HG02610 (cell line): ENCODE results near the gene IGF2BP3.
"Not testable (repeated sequence)": the region's sequence is repeated elsewhere in the genome, so short reads cannot be mapped to it uniquely, and the experiment has no call there.

Experiments used
- ATAC-seq: cut with Tn5 transposase; IDR thresholded peaks from one replicate; pipeline ENCODE4 v1.9.1; 2021; ENCODE audit warnings: mild to moderate bottlenecking, moderate library complexity; ENCODE audit not compliant: unreplicated experiment

IGF2BP3 gene

GRCh38 chr7:23426876-23427275 lies 43.4 kb downstream of the IGF2BP3 start:
- ATAC-seq = no peak

- ATAC-seq = no peak
Measured at GRCh38 chr7:23422909-23423308, 47.4 kb downstream of the IGF2BP3 start.

GRCh38 chr7:23422384-23422783 lies 47.9 kb downstream of the IGF2BP3 start:
- ATAC-seq = no peak

- ATAC-seq = no peak
Measured at GRCh38 chr7:23419845-23420244, 50.4 kb downstream of the IGF2BP3 start.

- no peak for ATAC-seq
Measured at GRCh38 chr7:23419160-23419559, 51.1 kb downstream of the IGF2BP3 start.

- no peak for ATAC-seq
Measured at GRCh38 chr7:23418046-23418445, 52.2 kb downstream of the IGF2BP3 start.

GRCh38 chr7:23415198-23415597 lies 55.1 kb downstream of the IGF2BP3 start:
- no peak for ATAC-seq

GRCh38 chr7:23410446-23411183 lies 59.7 kb downstream of the IGF2BP3 start:
- ATAC-seq = peak; percentile 94

GRCh38 chr7:23406564-23406963 lies 63.7 kb downstream of the IGF2BP3 start:
- ATAC-seq = not testable (repeated sequence)

- ATAC-seq = no peak
Measured at GRCh38 chr7:23405240-23405618, 65.1 kb downstream of the IGF2BP3 start.

GRCh38 chr7:23404546-23405239 lies 65.6 kb downstream of the IGF2BP3 start:
- no peak for ATAC-seq

GRCh38 chr7:23403970-23404369 lies 66.3 kb downstream of the IGF2BP3 start:
- no peak for ATAC-seq

- not testable (repeated sequence) for ATAC-seq
Measured at GRCh38 chr7:23398090-23398489, 72.2 kb downstream of the IGF2BP3 start.

- no peak for ATAC-seq
Measured at GRCh38 chr7:23397241-23397640, 73.0 kb downstream of the IGF2BP3 start.

- ATAC-seq = no peak
Measured at GRCh38 chr7:23396222-23397015, 73.9 kb downstream of the IGF2BP3 start.

GRCh38 chr7:23394488-23395171 lies 75.7 kb downstream of the IGF2BP3 start:
- ATAC-seq = no peak

- ATAC-seq = no peak
Measured at GRCh38 chr7:23393636-23394035, 76.7 kb downstream of the IGF2BP3 start.

- ATAC-seq = no peak
Measured at GRCh38 chr7:23389701-23390100, 80.6 kb downstream of the IGF2BP3 start.

- ATAC-seq = no peak
Measured at GRCh38 chr7:23387583-23387982, 82.7 kb downstream of the IGF2BP3 start.

- no peak for ATAC-seq
Measured at GRCh38 chr7:23385140-23385539, 85.2 kb downstream of the IGF2BP3 start.

- no peak for ATAC-seq
Measured at GRCh38 chr7:23383225-23383624, 87.1 kb downstream of the IGF2BP3 start.
